ENCODE results near the gene SASH1. TPM values are rescaled to one million over a fixed set of nuclear protein-coding genes. Genes with fewer than 3 reads are reported as not detected.

Gene SASH1
- total RNA-seq, 1 experiment from 2014 or later, result 19.2 TPM

DNA sequence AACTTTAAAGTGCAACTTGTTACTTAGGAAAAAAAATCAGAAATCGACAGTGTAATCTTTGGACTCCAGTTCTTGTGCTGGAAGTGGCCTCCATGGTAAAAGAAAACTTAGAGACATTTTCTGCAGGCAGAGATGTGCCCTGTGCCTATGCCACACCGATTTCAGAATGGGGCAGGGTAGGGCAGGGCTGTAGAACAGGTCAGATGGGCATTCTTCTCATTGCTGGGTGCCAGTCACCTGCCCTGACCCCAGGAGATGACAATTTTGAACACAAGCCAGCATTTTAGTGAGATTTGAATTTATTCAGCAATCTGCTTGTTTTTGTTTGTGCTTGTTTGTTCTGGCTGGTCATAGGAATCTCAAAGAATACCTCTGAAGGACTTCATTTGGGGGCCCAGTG is 63.3 kb downstream of the SASH1 start:
- Histone ChIP-seq H3K4me1 (ENCODE audit: insufficient read depth, low read length, poor library complexity, severe bottlenecking) (peaks cover 6% of the 10 kb centered on the region), H3K27ac (ENCODE audit: low read depth, low read length, poor library complexity, severe bottlenecking) (no peak overlapping the region), H3K27me3 (replicated peaks; ENCODE audit: insufficient read depth, low read depth, low read length, poor library complexity) (no peaks in the 10 kb centered on the region), H3K36me3 (ENCODE audit: insufficient read depth, low read length, poor library complexity, severe bottlenecking) (no peaks in the 10 kb centered on the region), H3K9me3 (ENCODE audit: low read depth, low read length, poor library complexity, severe bottlenecking) (no peaks in the 10 kb centered on the region), H3K4me3 (ENCODE audit: low read depth, low read length, poor library complexity, severe bottlenecking) (no peak overlapping the region)
- no peak for DNase-seq (ENCODE audit: low spot score)
- ChIA-PET POLR2A (ENCODE audit: low non-redundant PET) (no interaction called here), CTCF (no interaction called here)
- BruUV-seq (replicated peaks), result no TSS peak
- TF ChIP-seq, protein P1, sequence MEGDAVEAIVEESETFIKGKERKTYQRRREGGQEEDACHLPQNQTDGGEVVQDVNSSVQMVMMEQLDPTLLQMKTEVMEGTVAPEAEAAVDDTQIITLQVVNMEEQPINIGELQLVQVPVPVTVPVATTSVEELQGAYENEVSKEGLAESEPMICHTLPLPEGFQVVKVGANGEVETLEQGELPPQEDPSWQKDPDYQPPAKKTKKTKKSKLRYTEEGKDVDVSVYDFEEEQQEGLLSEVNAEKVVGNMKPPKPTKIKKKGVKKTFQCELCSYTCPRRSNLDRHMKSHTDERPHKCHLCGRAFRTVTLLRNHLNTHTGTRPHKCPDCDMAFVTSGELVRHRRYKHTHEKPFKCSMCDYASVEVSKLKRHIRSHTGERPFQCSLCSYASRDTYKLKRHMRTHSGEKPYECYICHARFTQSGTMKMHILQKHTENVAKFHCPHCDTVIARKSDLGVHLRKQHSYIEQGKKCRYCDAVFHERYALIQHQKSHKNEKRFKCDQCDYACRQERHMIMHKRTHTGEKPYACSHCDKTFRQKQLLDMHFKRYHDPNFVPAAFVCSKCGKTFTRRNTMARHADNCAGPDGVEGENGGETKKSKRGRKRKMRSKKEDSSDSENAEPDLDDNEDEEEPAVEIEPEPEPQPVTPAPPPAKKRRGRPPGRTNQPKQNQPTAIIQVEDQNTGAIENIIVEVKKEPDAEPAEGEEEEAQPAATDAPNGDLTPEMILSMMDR (conservative IDR thresholded peaks at IDR 0.05; ENCODE audit: low read depth, low read length), result no peak
- no peak for TF ChIP-seq EZH2 (IDR thresholded peaks at IDR 0.05; ENCODE audit: borderline replicate concordance, low read depth, low read length, poor library complexity, severe bottlenecking)
- intact Hi-C loops (cut with micrococcal nuclease; ENCODE audit: unreplicated experiment), result no loop called here

DNA sequence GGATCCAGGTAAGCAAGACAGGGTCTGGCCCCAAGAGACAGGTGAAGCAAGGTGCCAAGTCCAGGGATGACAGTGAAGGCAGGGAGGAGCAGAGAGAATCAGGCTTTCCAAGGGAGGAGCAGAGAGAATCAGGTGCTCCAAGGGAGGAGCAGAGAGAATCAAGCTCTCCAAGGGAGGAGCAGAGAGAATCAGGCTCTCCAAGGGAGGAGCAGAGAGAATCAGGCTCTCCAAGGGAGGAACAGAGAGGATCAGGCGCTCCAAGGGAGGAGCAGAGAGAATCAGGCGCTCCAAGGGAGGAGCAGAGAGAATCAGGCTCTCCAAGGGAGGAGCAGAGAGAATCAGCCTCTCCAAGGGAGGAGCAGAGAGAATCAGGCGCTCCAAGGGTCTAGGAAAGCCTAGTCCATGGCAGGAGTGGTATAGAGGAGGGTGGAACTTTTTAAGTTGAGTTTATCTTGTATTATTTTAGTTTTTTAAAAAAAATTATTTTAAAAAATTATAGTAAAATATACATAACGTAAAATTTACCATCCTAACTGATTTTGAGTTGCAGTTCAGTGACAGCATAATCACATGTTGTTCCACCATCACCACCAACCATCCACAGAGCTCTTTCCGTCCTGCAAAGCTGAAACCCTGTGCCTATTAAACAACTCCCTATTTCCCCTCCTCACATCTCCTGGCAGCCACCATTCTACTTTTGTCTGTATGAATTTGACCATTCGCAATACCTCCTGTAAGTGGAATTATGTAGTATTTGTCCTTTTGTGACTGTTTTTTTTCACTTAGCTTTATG is 64.1 kb downstream of the SASH1 start:
- Histone ChIP-seq H3K9me3 (ENCODE audit: low read depth, low read length, poor library complexity, severe bottlenecking) (no peaks in the 10 kb centered on the region), H3K27me3 (replicated peaks; ENCODE audit: insufficient read depth, low read depth, low read length, poor library complexity) (no peaks in the 10 kb centered on the region), H3K4me1 (ENCODE audit: insufficient read depth, low read length, poor library complexity, severe bottlenecking) (no peaks in the 10 kb centered on the region), H3K36me3 (ENCODE audit: insufficient read depth, low read length, poor library complexity, severe bottlenecking) (no peaks in the 10 kb centered on the region), H3K27ac (ENCODE audit: low read depth, low read length, poor library complexity, severe bottlenecking) (no peak overlapping the region), H3K4me3 (ENCODE audit: low read depth, low read length, poor library complexity, severe bottlenecking) (no peak overlapping the region)
- no TSS peak for BruUV-seq (replicated peaks)
- TF ChIP-seq, protein P1 (conservative IDR thresholded peaks at IDR 0.05; ENCODE audit: low read depth, low read length), result no peak
- no peak for TF ChIP-seq EZH2 (IDR thresholded peaks at IDR 0.05; ENCODE audit: borderline replicate concordance, low read depth, low read length, poor library complexity, severe bottlenecking)
- no peak for DNase-seq (ENCODE audit: low spot score)
- intact Hi-C loops (cut with micrococcal nuclease; ENCODE audit: unreplicated experiment), result no loop called here
- ChIA-PET POLR2A (ENCODE audit: low non-redundant PET) (no interaction called here), CTCF (no interaction called here)

DNA sequence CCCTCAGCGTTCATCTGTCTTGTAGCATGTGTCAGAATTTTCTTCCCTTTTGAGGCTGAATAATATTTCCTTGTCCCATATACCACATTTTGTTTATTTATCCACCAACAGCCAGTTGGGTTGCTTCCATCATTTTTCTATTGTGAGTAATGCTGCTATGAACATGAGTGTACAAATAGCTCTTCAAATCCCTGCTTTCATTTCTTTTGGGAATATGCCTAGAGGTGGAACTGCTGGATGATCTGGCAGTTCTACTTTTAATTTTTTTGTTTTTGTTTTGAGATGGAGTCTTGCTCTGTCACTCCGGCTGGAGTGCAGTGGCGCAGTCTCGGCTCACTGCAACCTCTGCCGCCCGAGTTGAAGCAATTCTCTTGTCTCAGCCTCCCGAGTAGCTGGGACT is 64.7 kb downstream of the SASH1 start:
- no peaks in the 10 kb centered on the region for H3K9me3 ChIP-seq (ENCODE audit: low read depth, low read length, poor library complexity, severe bottlenecking)
- BruUV-seq (replicated peaks), result no TSS peak
- no peak overlapping the region for H3K4me3 ChIP-seq (ENCODE audit: low read depth, low read length, poor library complexity, severe bottlenecking)
- TF ChIP-seq, protein P1 (conservative IDR thresholded peaks at IDR 0.05; ENCODE audit: low read depth, low read length), result no peak
- no peak for TF ChIP-seq EZH2 (IDR thresholded peaks at IDR 0.05; ENCODE audit: borderline replicate concordance, low read depth, low read length, poor library complexity, severe bottlenecking)
- H3K4me1 ChIP-seq (ENCODE audit: insufficient read depth, low read length, poor library complexity, severe bottlenecking), result no peaks in the 10 kb centered on the region
- intact Hi-C loops (cut with micrococcal nuclease; ENCODE audit: unreplicated experiment), result no loop called here
- no peaks in the 10 kb centered on the region for H3K27me3 ChIP-seq (replicated peaks; ENCODE audit: insufficient read depth, low read depth, low read length, poor library complexity)
- ChIA-PET POLR2A (ENCODE audit: low non-redundant PET) (no interaction called here), CTCF (interaction anchor here (0.7 to 0.8 kb wide), 2 partner anchors 44 to 124 kb away, joined by 5 to 9 read pairs; no protein-coding TSS in a partner anchor)
- no peak overlapping the region for H3K27ac ChIP-seq (ENCODE audit: low read depth, low read length, poor library complexity, severe bottlenecking)
- no peak for DNase-seq (ENCODE audit: low spot score)
- no peaks in the 10 kb centered on the region for H3K36me3 ChIP-seq (ENCODE audit: insufficient read depth, low read length, poor library complexity, severe bottlenecking)

Data from A673 (cell line).